ENCODE data around the gene ASAP3.

ASAP3 gene

DNA sequence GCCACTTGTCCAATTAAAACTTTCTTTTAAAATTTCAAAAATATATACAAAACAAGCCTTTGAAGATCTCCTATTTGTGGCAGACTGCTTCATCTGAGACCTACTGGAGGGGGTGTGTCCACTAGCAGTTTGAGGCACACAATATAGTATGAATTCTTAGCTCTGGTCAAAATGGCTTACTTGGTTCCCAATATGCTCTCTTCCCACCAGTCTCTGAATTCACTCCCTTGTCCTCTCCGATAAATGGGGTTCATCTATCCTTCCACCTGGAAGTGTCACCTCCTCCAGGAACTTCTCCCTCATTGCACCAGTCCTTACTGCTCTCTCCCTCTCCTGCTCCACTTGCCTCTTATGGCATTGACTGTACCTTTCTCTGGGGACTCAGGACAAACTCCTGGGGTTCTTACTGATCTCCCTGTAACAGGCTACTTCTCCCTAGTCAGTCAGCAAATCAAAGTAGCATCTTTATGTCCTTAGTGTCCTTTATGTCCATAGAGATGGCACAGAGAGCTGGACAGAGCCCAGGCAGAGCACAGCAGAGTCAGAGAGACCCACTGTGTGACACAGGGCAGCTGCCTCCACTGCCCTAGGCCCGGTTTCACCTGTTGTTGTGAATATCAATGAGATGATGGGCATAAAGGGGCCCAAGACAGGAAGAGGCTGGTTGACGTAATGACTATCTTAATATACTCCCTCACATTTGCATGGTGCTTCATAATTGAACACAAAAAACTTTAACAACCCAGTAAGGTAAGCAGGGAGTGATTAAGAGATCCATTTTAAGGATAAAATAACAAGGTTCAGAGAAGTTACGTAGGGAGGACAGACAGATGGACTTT is 3.6 kb downstream of the ASAP3 start:
- no peak for ATAC-seq (replicated peaks; ENCODE audit: extremely low read depth, poor library complexity, severe bottlenecking)
- Mint-ChIP-seq H3K27me3 (peaks cover 62% of the 10 kb centered on the region), H3K27ac (ENCODE audit: low read depth) (no peak overlapping the region), H3K4me3 (no peak overlapping the region), H3K4me1 (peaks cover 16% of the 10 kb centered on the region), H3K36me3 (ENCODE audit: insufficient read depth) (peaks cover 2% of the 10 kb centered on the region), H3K9me3 (no peaks in the 10 kb centered on the region)
- no peak for DNase-seq (ENCODE audit: low spot score in 2 of 2)

DNA sequence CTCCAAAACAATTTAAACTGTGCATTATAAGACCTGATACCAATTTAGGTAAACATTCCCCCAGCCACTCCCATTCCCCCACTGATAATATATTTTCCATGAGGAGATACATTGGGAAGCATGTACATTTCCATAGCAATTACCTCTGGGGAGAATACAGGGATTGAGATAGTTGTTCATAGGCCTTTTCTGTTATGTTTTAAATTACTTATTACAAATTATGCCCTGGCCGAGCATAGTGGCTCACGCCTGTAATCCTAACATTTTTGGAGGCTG is 4.4 kb downstream of the ASAP3 start:
- ATAC-seq (replicated peaks; ENCODE audit: extremely low read depth, poor library complexity, severe bottlenecking) (no peak), DNase-seq (ENCODE audit: low spot score in 2 of 2) (no peak)
- Mint-ChIP-seq H3K27ac (ENCODE audit: low read depth) (no peak overlapping the region), H3K27me3 (peaks cover 62% of the 10 kb centered on the region), H3K4me1 (peaks cover 11% of the 10 kb centered on the region), H3K36me3 (ENCODE audit: insufficient read depth) (peaks cover 2% of the 10 kb centered on the region), H3K9me3 (no peaks in the 10 kb centered on the region), H3K4me3 (no peak overlapping the region)

DNA sequence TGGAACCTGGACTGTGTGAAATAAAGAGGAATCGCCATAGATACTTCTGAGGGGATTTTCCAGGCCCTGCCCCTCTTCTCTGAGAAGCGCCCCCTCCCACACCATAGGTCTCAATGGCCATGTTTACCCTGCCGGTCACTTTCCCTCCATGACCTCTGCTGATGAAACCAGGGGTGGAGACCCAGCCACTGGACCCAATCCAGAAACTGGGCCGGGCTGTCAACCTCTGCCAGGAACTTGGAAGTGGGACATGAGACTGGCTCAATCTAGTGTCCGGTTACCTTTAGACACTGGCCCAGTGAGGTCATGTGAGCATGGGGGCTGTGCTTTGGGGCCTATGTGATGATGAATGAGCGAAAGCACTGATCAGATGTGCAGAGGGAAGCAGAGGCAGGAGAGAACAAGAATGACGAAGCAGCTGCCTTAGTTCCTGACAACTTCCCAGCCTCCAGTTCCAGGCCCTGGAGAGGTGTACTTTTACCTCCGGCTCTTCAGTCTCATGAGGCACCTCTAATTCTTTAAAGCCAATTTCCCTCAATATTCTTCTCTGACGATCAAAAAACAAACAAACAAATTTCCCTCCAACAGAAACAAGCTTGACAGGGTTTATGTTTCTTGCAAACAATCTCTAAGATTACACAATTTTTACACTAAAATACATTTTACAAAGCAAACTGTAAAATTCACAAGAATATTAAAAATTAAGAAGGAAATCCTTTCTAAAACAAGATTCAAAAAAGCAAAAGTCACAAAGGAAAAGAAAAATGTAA is 4.9 kb downstream of the ASAP3 start:
- DNase-seq (ENCODE audit: low spot score in 2 of 2) (no peak), ATAC-seq (replicated peaks; ENCODE audit: extremely low read depth, poor library complexity, severe bottlenecking) (no peak)
- Mint-ChIP-seq H3K9me3 (no peaks in the 10 kb centered on the region), H3K36me3 (ENCODE audit: insufficient read depth) (peaks cover 2% of the 10 kb centered on the region), H3K27ac (ENCODE audit: low read depth) (no peak overlapping the region), H3K27me3 (peaks cover 62% of the 10 kb centered on the region), H3K4me3 (no peak overlapping the region), H3K4me1 (peaks cover 8% of the 10 kb centered on the region)

DNA sequence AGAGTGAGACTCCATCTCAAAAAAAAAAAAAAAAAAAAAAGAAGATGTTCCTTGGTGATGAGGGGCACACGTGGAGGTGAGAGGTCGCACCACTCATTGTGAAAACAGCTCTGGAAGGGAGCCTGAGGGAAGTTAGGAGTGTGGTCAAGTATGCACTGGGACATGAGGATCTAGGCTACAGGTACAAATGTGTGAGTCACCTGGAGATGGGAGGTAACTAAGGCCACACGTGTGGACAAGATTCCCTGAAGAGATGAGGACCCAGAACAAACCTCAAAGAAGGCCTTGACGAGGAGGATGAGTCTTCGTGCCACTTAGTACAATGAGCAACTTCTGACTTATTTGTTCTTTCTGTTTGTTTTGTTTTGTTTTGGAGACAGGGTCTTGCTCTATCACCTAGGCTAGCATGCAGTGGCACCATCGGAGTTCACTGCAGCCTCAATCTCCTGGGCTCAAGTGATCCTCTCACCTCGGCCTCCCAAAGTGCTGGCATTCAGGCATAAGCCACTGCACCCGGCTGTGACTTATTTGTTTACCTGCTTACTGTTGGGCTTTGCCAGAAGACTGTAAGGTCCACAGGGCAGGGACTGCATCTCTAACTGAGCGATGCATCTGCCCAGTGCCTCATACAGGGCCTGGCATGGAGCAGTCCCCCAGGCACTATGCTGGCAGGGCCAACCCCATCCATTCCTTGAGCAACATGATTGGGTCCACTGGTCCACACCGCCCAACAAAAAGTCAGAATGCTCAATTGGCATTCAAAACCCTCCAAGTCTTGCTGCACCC is 6.4 kb downstream of the ASAP3 start:
- DNase-seq (ENCODE audit: low spot score in 2 of 2): no peak
- no peak overlapping the region for H3K4me3 Mint-ChIP-seq
- H3K9me3 Mint-ChIP-seq: no peaks in the 10 kb centered on the region
- ATAC-seq (replicated peaks; ENCODE audit: extremely low read depth, poor library complexity, severe bottlenecking): no peak
- no peak overlapping the region for H3K27ac Mint-ChIP-seq (ENCODE audit: low read depth)
- H3K36me3 Mint-ChIP-seq (ENCODE audit: insufficient read depth): no peaks in the 10 kb centered on the region
- peaks cover 53% of the 10 kb centered on the region for H3K27me3 Mint-ChIP-seq
- no peaks in the 10 kb centered on the region for H3K4me1 Mint-ChIP-seq

GRCh38 chr1:23475641-23476040 is 8.3 kb downstream of the ASAP3 start:
- ATAC-seq (replicated peaks; ENCODE audit: extremely low read depth, poor library complexity, severe bottlenecking): no peak
- Mint-ChIP-seq H3K4me3 (no peak overlapping the region), H3K27ac (ENCODE audit: low read depth) (no peak overlapping the region), H3K4me1 (no peaks in the 10 kb centered on the region), H3K27me3 (peaks cover 37% of the 10 kb centered on the region), H3K36me3 (ENCODE audit: insufficient read depth) (no peaks in the 10 kb centered on the region), H3K9me3 (no peaks in the 10 kb centered on the region)
- DNase-seq (ENCODE audit: low spot score in 2 of 2): no peak

GRCh38 chr1:23475134-23475628 is 8.8 kb downstream of the ASAP3 start:
- DNase-seq (ENCODE audit: low spot score in 2 of 2) (no peak), ATAC-seq (replicated peaks; ENCODE audit: extremely low read depth, poor library complexity, severe bottlenecking) (no peak)
- Mint-ChIP-seq H3K4me3 (no peak overlapping the region), H3K27me3 (peaks cover 33% of the 10 kb centered on the region), H3K9me3 (no peaks in the 10 kb centered on the region), H3K36me3 (ENCODE audit: insufficient read depth) (peaks cover 1% of the 10 kb centered on the region), H3K27ac (ENCODE audit: low read depth) (no peak overlapping the region), H3K4me1 (no peaks in the 10 kb centered on the region)

DNA sequence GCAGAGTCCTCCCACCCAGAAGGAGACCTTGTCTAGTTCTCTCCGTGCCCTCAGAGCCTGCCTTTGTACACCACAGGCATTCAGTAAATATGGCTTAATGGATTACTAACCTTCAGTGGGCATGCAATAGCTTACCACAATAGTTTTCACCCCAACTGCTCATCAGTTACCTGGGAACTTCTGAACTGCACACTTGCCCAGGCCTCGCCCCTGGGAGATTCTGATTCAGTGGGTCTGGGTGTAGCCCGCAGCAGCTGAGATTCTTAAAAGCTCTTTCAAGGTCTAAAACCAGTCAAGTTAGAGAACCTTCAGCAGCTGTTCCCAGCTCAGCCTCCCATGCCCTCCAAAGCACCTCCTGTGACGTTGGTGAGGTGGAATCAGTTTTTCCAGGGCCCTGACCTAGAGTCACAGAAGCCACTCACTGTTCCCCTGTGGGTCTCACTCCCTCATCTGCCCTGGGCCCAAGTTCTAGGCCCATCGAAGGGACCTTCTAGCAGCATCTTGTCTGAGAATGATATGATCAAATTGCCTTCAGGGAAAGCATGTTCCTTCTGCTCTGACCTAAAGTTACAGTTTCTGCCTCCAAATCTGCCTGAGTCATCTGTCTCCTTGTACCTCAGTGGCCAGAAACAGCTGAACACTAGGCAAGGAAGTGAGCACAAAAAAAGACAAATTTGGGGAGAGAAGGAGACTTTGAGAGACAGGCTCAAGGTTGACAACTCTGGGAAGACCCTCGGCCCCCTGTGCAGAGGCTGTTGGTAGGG is 10.8 kb downstream of the ASAP3 start:
- Mint-ChIP-seq H3K27ac (ENCODE audit: low read depth) (no peak overlapping the region), H3K36me3 (ENCODE audit: insufficient read depth) (peaks cover 1% of the 10 kb centered on the region), H3K27me3 (peaks cover 22% of the 10 kb centered on the region), H3K9me3 (no peaks in the 10 kb centered on the region), H3K4me1 (no peaks in the 10 kb centered on the region), H3K4me3 (no peak overlapping the region)
- DNase-seq (ENCODE audit: low spot score in 2 of 2): no peak
- no peak for ATAC-seq (replicated peaks; ENCODE audit: extremely low read depth, poor library complexity, severe bottlenecking)

DNA sequence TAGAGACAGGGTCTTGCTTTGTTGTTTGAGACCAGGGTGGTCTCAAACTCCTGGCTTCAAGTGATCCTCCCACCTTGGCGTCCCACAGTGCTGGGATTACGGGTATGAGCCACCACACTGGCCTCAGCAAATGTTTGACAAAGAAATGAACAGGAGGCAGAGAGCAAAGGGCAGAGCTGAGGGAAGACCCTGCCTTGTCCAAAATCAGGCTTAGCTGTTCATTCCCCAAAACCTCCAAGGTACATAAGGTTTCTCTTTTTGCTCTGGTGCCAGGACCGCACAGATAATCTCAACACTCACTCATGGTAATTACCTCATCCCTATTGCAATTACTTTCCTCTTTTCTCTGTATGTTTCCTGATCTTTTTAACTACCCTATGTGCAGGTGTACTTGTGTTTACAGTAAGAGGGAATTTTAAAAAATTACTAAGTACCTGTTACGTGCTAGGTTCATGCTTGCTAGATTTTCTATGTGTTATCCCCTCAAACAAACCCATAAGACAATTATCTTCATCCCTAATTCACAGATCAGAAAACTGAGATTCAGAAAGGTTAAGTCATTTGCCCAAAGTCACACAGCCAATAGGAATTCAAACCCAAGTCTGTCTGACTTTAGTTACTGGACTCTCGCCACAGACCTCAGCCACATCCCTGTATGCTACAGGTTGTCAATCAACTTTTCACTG is 11.5 kb downstream of the ASAP3 start:
- ATAC-seq (replicated peaks; ENCODE audit: extremely low read depth, poor library complexity, severe bottlenecking) (no peak), DNase-seq (ENCODE audit: low spot score in 2 of 2) (no peak)
- Mint-ChIP-seq H3K4me1 (no peaks in the 10 kb centered on the region), H3K27me3 (peaks cover 17% of the 10 kb centered on the region), H3K36me3 (ENCODE audit: insufficient read depth) (peaks cover 1% of the 10 kb centered on the region), H3K9me3 (no peaks in the 10 kb centered on the region), H3K27ac (ENCODE audit: low read depth) (no peak overlapping the region), H3K4me3 (no peak overlapping the region)

GRCh38 chr1:23471473-23472075 is 12.4 kb downstream of the ASAP3 start:
- Mint-ChIP-seq H3K27me3 (peaks cover 8% of the 10 kb centered on the region), H3K27ac (ENCODE audit: low read depth) (no peak overlapping the region), H3K36me3 (ENCODE audit: insufficient read depth) (peaks cover 1% of the 10 kb centered on the region), H3K4me3 (no peak overlapping the region), H3K9me3 (no peaks in the 10 kb centered on the region), H3K4me1 (no peaks in the 10 kb centered on the region)
- no peak for ATAC-seq (replicated peaks; ENCODE audit: extremely low read depth, poor library complexity, severe bottlenecking)
- no peak for DNase-seq (ENCODE audit: low spot score in 2 of 2)

- H3K4me1 Mint-ChIP-seq: no peaks in the 10 kb centered on the region
- H3K9me3 Mint-ChIP-seq: no peaks in the 10 kb centered on the region
- H3K36me3 Mint-ChIP-seq (ENCODE audit: insufficient read depth): peaks cover 1% of the 10 kb centered on the region
- no peak overlapping the region for H3K4me3 Mint-ChIP-seq
- DNase-seq (ENCODE audit: low spot score in 2 of 2): no peak
- no peaks in the 10 kb centered on the region for H3K27me3 Mint-ChIP-seq
- H3K27ac Mint-ChIP-seq (ENCODE audit: low read depth): no peak overlapping the region
- ATAC-seq (replicated peaks; ENCODE audit: extremely low read depth, poor library complexity, severe bottlenecking): no peak
Observed at GRCh38 chr1:23470282-23471070, 13.5 kb downstream of the ASAP3 start.

DNA sequence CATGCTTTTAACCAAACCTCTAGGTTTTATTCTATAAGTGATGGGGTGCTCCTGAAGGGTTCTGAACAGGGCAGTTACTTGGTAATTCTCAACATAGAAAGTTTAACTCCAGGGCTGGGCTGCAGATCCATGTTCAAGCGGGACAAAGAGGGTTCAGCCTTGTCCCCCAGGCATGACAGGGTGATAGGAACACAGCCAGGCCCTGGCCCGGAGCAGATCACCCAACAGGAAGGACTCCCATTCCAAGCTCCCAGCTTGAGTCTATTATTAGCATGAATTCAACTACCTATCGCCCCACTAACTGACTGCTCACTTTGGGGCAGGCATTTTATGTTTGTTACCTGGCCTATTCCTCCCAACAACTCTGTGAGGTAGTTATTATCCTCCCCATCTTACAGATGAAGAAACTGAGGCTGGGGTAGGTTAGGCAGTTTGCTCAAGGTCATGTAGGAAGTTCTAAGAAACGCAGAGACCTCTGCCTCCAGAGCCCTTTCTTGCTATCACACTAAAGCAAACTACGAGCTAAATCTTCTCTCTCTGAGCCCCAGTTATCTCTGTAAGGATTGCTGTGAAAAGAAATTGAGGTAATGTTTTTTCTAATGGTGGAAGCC is 14.5 kb downstream of the ASAP3 start:
- DNase-seq (ENCODE audit: low spot score in 2 of 2) (no peak), ATAC-seq (replicated peaks; ENCODE audit: extremely low read depth, poor library complexity, severe bottlenecking) (no peak)
- no peaks in the 10 kb centered on the region for H3K9me3 Mint-ChIP-seq
- H3K4me3 Mint-ChIP-seq: no peak overlapping the region
- no peak overlapping the region for H3K27ac Mint-ChIP-seq (ENCODE audit: low read depth)
- no peaks in the 10 kb centered on the region for H3K27me3 Mint-ChIP-seq
- H3K36me3 Mint-ChIP-seq (ENCODE audit: insufficient read depth): peaks cover 1% of the 10 kb centered on the region
- H3K4me1 Mint-ChIP-seq: no peaks in the 10 kb centered on the region

All from central memory CD8-positive, alpha-beta T cell (primary cell).